Amniotic stem cell (primary cell): ENCODE data around the gene CDC42SE2.
"Not testable (repeated sequence)": the region's sequence is repeated elsewhere in the genome, so short reads cannot be mapped to it uniquely, and the experiment has no call there.

Experiments used
- DNase-seq: peaks from one replicate; lab custom pipeline; 2025; lab: John Stamatoyannopoulos, UW

CDC42SE2 gene

GRCh38 chr5:131367219-131367860 lies 103.5 kb downstream of the CDC42SE2 start:
- DNase-seq: no peak

GRCh38 chr5:131368866-131369265 lies 105.0 kb downstream of the CDC42SE2 start:
- DNase-seq: no peak

GRCh38 chr5:131369558-131369957 lies 105.7 kb downstream of the CDC42SE2 start:
- DNase-seq: no peak

GRCh38 chr5:131371835-131372234 lies 108.0 kb downstream of the CDC42SE2 start:
- no peak for DNase-seq

GRCh38 chr5:131373265-131373664 lies 109.4 kb downstream of the CDC42SE2 start:
- no peak for DNase-seq

- no peak for DNase-seq
Measured at GRCh38 chr5:131375351-131375750, 111.5 kb downstream of the CDC42SE2 start.

- no peak for DNase-seq
Measured at GRCh38 chr5:131377346-131377745, 113.5 kb downstream of the CDC42SE2 start.

- no peak for DNase-seq
Measured at GRCh38 chr5:131377785-131378325, 114.0 kb downstream of the CDC42SE2 start.

GRCh38 chr5:131378721-131379541 lies 115.1 kb downstream of the CDC42SE2 start:
- no peak for DNase-seq

- DNase-seq: no peak
Measured at GRCh38 chr5:131379723-131380122, 115.9 kb downstream of the CDC42SE2 start.

- not testable (repeated sequence) for DNase-seq
Measured at GRCh38 chr5:131380238-131380637, 116.4 kb downstream of the CDC42SE2 start.

GRCh38 chr5:131381021-131381420 lies 117.2 kb downstream of the CDC42SE2 start:
- DNase-seq: no peak

GRCh38 chr5:131381777-131382176 lies 117.9 kb downstream of the CDC42SE2 start:
- DNase-seq: no peak

GRCh38 chr5:131382407-131383395 lies 118.8 kb downstream of the CDC42SE2 start:
- no peak for DNase-seq

- no peak for DNase-seq
Measured at GRCh38 chr5:131384173-131384572, 120.3 kb downstream of the CDC42SE2 start.

GRCh38 chr5:131384616-131385214 lies 120.9 kb downstream of the CDC42SE2 start:
- DNase-seq: no peak

- DNase-seq: no peak
Measured at GRCh38 chr5:131386124-131386523, 122.3 kb downstream of the CDC42SE2 start.

GRCh38 chr5:131386779-131387178 lies 122.9 kb downstream of the CDC42SE2 start:
- no peak for DNase-seq

GRCh38 chr5:131387255-131387654 lies 123.4 kb downstream of the CDC42SE2 start:
- DNase-seq: no peak

- no peak for DNase-seq
Measured at GRCh38 chr5:131389096-131389868, 125.4 kb downstream of the CDC42SE2 start.

- DNase-seq: no peak
Measured at GRCh38 chr5:131389869-131390265, 126.0 kb downstream of the CDC42SE2 start.
